ENCODE results near the gene TMEM255B.
"Not testable (repeated sequence)": the region's sequence is repeated elsewhere in the genome, so short reads cannot be mapped to it uniquely, and the experiment has no call there.

The TMEM255B gene

GRCh38 chr13:113793718-113794085 lies 34.7 kb downstream of the TMEM255B start:
- no peak for DNase-seq (ENCODE audit: low read depth)
- peaks cover 51% of the 10 kb centered on the region for H3K27me3 ChIP-seq (replicated peaks; ENCODE audit: control insufficient read depth, insufficient read depth, low read length)
- no peaks in the 10 kb centered on the region for H3K36me3 ChIP-seq (ENCODE audit: control insufficient read depth, insufficient read depth, low read length, severe bottlenecking)
- H3K9me3 ChIP-seq (ENCODE audit: control insufficient read depth, low read length), result peaks cover under 1% of the 10 kb centered on the region
- H3K9ac ChIP-seq (ENCODE audit: low read length), result no peak overlapping the region
- no peak overlapping the region for H3K4me3 ChIP-seq (ENCODE audit: low read length)
- H3K4me1 ChIP-seq (ENCODE audit: control insufficient read depth, insufficient read depth, low read length), result no peaks in the 10 kb centered on the region

DNA sequence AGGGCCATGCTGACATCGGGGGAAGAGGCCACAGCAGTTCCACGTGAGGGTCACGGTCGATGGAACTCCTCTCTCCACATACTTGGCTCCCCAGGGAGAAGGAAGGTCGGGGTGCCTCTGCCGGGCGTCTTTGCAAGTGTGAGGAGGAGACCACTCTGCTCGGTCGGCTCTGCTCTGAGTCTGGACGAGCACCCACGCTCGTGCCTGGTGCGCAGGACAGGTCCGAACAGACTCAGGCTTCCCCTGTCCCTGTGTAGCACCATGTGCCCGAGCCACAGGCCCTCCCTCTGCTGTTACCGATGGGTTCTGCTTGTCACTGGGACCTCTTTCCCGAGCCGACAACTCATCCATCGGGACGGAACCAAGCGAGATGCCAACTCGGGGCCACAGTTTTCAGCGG lies 35.1 kb downstream of the TMEM255B start:
- DNase-seq (ENCODE audit: low read depth), result no peak
- peaks cover 51% of the 10 kb centered on the region for H3K27me3 ChIP-seq (replicated peaks; ENCODE audit: control insufficient read depth, insufficient read depth, low read length)

GRCh38 chr13:113794764-113795173 lies 35.7 kb downstream of the TMEM255B start:
- Histone ChIP-seq H3K4me1 (ENCODE audit: control insufficient read depth, insufficient read depth, low read length) (no peaks in the 10 kb centered on the region), H3K36me3 (ENCODE audit: control insufficient read depth, insufficient read depth, low read length, severe bottlenecking) (no peaks in the 10 kb centered on the region), H3K27me3 (replicated peaks; ENCODE audit: control insufficient read depth, insufficient read depth, low read length) (peaks cover 47% of the 10 kb centered on the region), H3K4me3 (ENCODE audit: low read length) (no peak overlapping the region), H3K9ac (ENCODE audit: low read length) (no peak overlapping the region), H3K9me3 (ENCODE audit: control insufficient read depth, low read length) (peaks cover 4% of the 10 kb centered on the region)
- no peak for DNase-seq (ENCODE audit: low read depth)

More for the DNA sequence above, 35.1 kb downstream of the TMEM255B start:
- H3K4me1 ChIP-seq (ENCODE audit: control insufficient read depth, insufficient read depth, low read length), result no peaks in the 10 kb centered on the region
- H3K9me3 ChIP-seq (ENCODE audit: control insufficient read depth, low read length), result peaks cover 4% of the 10 kb centered on the region
- no peak overlapping the region for H3K9ac ChIP-seq (ENCODE audit: low read length)
- no peak overlapping the region for H3K4me3 ChIP-seq (ENCODE audit: low read length)
- H3K36me3 ChIP-seq (ENCODE audit: control insufficient read depth, insufficient read depth, low read length, severe bottlenecking), result no peaks in the 10 kb centered on the region

DNA sequence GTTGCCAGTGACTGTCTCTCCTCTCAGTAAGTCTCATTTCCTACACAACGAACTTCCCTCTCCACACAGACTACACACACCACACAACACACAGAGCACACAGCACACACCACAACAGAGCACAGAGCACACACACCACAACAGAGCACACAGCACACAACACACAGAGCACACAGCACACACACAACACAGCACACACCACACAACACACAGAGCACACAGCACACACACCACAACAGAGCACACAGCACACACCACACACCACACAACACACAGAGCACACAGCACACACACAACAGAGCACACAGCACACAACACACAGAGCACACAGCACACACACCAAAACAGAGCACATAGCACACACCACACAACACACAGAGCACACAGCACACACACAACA lies 36.3 kb downstream of the TMEM255B start:
- DNase-seq (ENCODE audit: low read depth); H3K4me3 ChIP-seq (ENCODE audit: low read length): not testable (repeated sequence)

GRCh38 chr13:113796211-113796963 lies 37.4 kb downstream of the TMEM255B start:
- Histone ChIP-seq H3K4me1 (ENCODE audit: control insufficient read depth, insufficient read depth, low read length) (no peaks in the 10 kb centered on the region), H3K9ac (ENCODE audit: low read length) (no peak overlapping the region), H3K27me3 (replicated peaks; ENCODE audit: control insufficient read depth, insufficient read depth, low read length) (peaks cover 39% of the 10 kb centered on the region), H3K9me3 (ENCODE audit: control insufficient read depth, low read length) (peaks cover 4% of the 10 kb centered on the region), H3K36me3 (ENCODE audit: control insufficient read depth, insufficient read depth, low read length, severe bottlenecking) (no peaks in the 10 kb centered on the region), H3K4me3 (ENCODE audit: low read length) (no peak overlapping the region)
- DNase-seq (ENCODE audit: low read depth), result no peak

More for the DNA sequence above, 36.3 kb downstream of the TMEM255B start:
- H3K4me1 ChIP-seq (ENCODE audit: control insufficient read depth, insufficient read depth, low read length); H3K36me3 ChIP-seq (ENCODE audit: control insufficient read depth, insufficient read depth, low read length, severe bottlenecking); H3K9ac ChIP-seq (ENCODE audit: low read length); H3K9me3 ChIP-seq (ENCODE audit: control insufficient read depth, low read length): not testable (repeated sequence)
- H3K27me3 ChIP-seq (replicated peaks; ENCODE audit: control insufficient read depth, insufficient read depth, low read length), result peaks cover 46% of the 10 kb centered on the region

DNA sequence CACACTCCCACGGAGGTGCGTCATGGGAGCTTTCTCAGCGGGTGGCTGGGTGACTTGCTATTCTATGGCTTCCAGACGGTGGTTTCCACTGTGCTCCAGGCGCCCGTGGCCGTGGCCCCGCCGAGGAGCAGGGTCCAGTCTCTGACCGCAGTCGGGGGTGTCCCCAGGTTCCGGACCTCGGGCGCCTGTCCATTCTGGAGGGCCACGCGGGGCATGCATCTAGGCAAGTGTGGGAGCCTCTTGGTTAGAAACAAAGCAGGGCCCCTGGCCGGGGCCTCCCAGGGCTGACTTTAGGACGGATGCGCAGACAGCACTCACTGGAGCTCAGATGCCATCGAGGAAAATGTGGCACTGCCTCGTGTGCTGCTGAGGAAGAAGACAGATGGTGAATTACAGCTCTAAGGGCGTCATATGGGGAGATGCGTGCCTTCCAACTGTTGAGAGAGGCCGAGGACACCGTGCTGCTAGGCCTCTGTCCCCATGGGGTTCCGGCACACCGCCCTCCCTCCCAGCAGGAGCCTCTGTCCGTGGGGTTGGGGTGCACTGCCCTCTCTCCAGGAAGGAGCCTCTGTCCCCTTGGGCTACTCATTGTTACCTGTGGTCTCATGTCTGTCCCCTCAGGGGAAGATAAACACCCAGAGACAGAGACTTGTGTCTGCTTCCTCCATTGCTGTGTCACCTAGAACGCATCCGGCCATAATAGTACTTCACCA lies 38.1 kb downstream of the TMEM255B start:
- H3K4me3 ChIP-seq (ENCODE audit: low read length), result no peak overlapping the region
- H3K36me3 ChIP-seq (ENCODE audit: control insufficient read depth, insufficient read depth, low read length, severe bottlenecking), result no peaks in the 10 kb centered on the region
- peaks cover 3% of the 10 kb centered on the region for H3K4me1 ChIP-seq (ENCODE audit: control insufficient read depth, insufficient read depth, low read length)
- peaks cover 32% of the 10 kb centered on the region for H3K27me3 ChIP-seq (replicated peaks; ENCODE audit: control insufficient read depth, insufficient read depth, low read length)
- no peak for DNase-seq (ENCODE audit: low read depth)
- H3K9me3 ChIP-seq (ENCODE audit: control insufficient read depth, low read length), result peaks cover 4% of the 10 kb centered on the region
- H3K9ac ChIP-seq (ENCODE audit: low read length), result no peak overlapping the region

DNA sequence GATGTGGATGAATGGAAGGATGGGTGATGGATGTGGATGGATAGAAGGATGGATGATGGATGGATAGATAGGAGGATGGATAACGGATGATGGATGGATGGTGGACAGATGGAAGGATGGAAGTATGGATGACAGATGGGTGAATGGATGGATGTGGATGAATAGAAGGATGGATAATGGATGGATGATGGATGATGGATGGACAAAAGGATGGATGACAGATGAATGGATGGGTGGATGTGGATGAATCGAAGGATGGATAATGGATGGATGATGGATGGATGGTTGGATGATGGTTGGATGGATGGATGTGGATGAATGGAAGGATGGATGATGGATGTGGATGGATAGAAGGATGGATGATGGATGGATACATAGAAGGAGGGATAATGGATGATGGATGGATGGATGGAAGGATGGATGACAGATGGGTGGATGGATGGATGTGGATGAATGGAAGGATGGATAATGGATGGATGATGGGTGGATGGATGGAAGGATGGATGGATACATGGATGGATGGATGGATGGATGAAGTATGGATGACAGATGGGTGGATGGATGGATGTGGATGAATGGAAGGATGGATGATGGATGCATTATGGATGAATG lies 39.3 kb downstream of the TMEM255B start:
- peaks cover 4% of the 10 kb centered on the region for H3K9me3 ChIP-seq (ENCODE audit: control insufficient read depth, low read length)
- H3K27me3 ChIP-seq (replicated peaks; ENCODE audit: control insufficient read depth, insufficient read depth, low read length), result peaks cover 25% of the 10 kb centered on the region
- no peaks in the 10 kb centered on the region for H3K36me3 ChIP-seq (ENCODE audit: control insufficient read depth, insufficient read depth, low read length, severe bottlenecking)
- no peak for DNase-seq (ENCODE audit: low read depth)
- no peak overlapping the region for H3K4me3 ChIP-seq (ENCODE audit: low read length)
- H3K9ac ChIP-seq (ENCODE audit: low read length), result no peak overlapping the region
- peaks cover 6% of the 10 kb centered on the region for H3K4me1 ChIP-seq (ENCODE audit: control insufficient read depth, insufficient read depth, low read length)

- peaks cover 4% of the 10 kb centered on the region for H3K9me3 ChIP-seq (ENCODE audit: control insufficient read depth, low read length)
- no peaks in the 10 kb centered on the region for H3K36me3 ChIP-seq (ENCODE audit: control insufficient read depth, insufficient read depth, low read length, severe bottlenecking)
- H3K9ac ChIP-seq (ENCODE audit: low read length), result no peak overlapping the region
- H3K27me3 ChIP-seq (replicated peaks; ENCODE audit: control insufficient read depth, insufficient read depth, low read length), result peaks cover 10% of the 10 kb centered on the region
- DNase-seq (ENCODE audit: low read depth), result no peak
- H3K4me3 ChIP-seq (ENCODE audit: low read length), result no peak overlapping the region
- peaks cover 6% of the 10 kb centered on the region for H3K4me1 ChIP-seq (ENCODE audit: control insufficient read depth, insufficient read depth, low read length)
Measured at GRCh38 chr13:113800576-113800926, 41.5 kb downstream of the TMEM255B start.

DNA sequence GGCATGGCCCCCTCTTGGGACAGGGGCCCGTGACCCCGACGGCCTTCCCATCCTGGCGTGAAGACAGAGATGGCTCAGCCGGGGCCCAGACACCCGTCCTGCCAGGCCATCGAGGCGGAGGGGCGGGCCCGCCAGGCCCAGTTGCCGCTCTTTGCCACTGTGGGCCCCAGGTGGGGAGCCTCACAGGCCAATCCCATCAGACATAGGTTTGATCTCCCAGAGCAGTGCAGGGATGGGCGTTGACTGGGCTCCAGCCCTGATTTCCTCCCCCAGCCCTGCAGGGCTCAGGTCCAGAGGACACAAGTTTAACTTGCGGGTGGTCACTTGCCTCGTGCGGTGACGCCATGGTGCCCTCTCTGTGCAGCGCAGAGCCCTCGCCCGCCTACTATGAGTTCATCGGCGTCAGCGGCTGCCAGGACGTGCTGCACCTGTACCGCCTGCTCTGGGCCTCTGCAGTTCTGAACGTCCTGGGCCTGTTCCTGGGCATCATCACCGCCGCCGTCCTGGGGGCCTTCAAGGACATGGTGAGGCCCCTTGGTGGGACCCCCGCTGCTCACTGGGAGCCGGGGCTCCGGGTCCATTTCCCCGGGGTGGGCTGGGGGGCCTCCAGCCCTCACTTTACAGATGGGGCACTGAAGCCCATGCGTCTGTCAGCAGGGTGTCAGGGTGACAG lies 42.4 kb downstream of the TMEM255B start:
- peaks cover 4% of the 10 kb centered on the region for H3K9me3 ChIP-seq (ENCODE audit: control insufficient read depth, low read length)
- peak overlapping the region; percentile 58 for H3K9ac ChIP-seq (ENCODE audit: low read length)
- no peak overlapping the region for H3K4me3 ChIP-seq (ENCODE audit: low read length)
- peaks cover 6% of the 10 kb centered on the region for H3K27me3 ChIP-seq (replicated peaks; ENCODE audit: control insufficient read depth, insufficient read depth, low read length)
- no peak for DNase-seq (ENCODE audit: low read depth)
- peaks cover 6% of the 10 kb centered on the region for H3K4me1 ChIP-seq (ENCODE audit: control insufficient read depth, insufficient read depth, low read length)
- no peaks in the 10 kb centered on the region for H3K36me3 ChIP-seq (ENCODE audit: control insufficient read depth, insufficient read depth, low read length, severe bottlenecking)

- H3K9me3 ChIP-seq (ENCODE audit: control insufficient read depth, low read length), result peaks cover 4% of the 10 kb centered on the region
- peaks cover 4% of the 10 kb centered on the region for H3K27me3 ChIP-seq (replicated peaks; ENCODE audit: control insufficient read depth, insufficient read depth, low read length)
- no peaks in the 10 kb centered on the region for H3K36me3 ChIP-seq (ENCODE audit: control insufficient read depth, insufficient read depth, low read length, severe bottlenecking)
- H3K4me1 ChIP-seq (ENCODE audit: control insufficient read depth, insufficient read depth, low read length), result peaks cover 6% of the 10 kb centered on the region
- no peak overlapping the region for H3K4me3 ChIP-seq (ENCODE audit: low read length)
- peak overlapping the region; percentile 58 for H3K9ac ChIP-seq (ENCODE audit: low read length)
- peak; percentile 78 for DNase-seq (ENCODE audit: low read depth)
Measured at GRCh38 chr13:113802090-113802531, 43.1 kb downstream of the TMEM255B start.

DNA sequence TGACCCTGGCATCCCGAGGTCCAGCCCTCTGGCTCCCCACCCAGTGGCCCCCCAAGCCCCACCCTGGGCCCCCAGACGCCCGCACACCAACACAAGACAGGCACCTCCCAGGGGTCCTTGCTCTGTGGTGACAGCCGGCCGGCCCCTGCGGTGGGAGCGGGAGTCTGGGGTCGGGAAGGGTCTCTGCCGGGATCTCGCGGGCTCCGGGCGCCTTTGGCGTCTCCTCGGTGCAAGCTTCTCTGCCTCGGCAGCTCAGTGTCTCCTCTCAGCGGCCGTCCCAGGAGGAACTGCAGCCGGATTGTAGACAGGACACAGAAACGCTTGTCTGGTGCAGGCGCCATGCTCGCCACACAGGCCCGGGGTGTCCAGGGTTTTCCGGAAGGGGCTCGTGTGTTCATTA lies 43.7 kb downstream of the TMEM255B start:
- no peak for DNase-seq (ENCODE audit: low read depth)
- H3K36me3 ChIP-seq (ENCODE audit: control insufficient read depth, insufficient read depth, low read length, severe bottlenecking), result no peaks in the 10 kb centered on the region
- peaks cover 3% of the 10 kb centered on the region for H3K27me3 ChIP-seq (replicated peaks; ENCODE audit: control insufficient read depth, insufficient read depth, low read length)
- peaks cover 6% of the 10 kb centered on the region for H3K4me1 ChIP-seq (ENCODE audit: control insufficient read depth, insufficient read depth, low read length)
- peaks cover 4% of the 10 kb centered on the region for H3K9me3 ChIP-seq (ENCODE audit: control insufficient read depth, low read length)
- H3K4me3 ChIP-seq (ENCODE audit: low read length), result no peak overlapping the region
- no peak overlapping the region for H3K9ac ChIP-seq (ENCODE audit: low read length)
